ENCODE results near the gene FOXO6.
A peak's percentile ranks its signal among the peaks of the same experiment; 100 is the strongest.

FOXO6 gene

DNA sequence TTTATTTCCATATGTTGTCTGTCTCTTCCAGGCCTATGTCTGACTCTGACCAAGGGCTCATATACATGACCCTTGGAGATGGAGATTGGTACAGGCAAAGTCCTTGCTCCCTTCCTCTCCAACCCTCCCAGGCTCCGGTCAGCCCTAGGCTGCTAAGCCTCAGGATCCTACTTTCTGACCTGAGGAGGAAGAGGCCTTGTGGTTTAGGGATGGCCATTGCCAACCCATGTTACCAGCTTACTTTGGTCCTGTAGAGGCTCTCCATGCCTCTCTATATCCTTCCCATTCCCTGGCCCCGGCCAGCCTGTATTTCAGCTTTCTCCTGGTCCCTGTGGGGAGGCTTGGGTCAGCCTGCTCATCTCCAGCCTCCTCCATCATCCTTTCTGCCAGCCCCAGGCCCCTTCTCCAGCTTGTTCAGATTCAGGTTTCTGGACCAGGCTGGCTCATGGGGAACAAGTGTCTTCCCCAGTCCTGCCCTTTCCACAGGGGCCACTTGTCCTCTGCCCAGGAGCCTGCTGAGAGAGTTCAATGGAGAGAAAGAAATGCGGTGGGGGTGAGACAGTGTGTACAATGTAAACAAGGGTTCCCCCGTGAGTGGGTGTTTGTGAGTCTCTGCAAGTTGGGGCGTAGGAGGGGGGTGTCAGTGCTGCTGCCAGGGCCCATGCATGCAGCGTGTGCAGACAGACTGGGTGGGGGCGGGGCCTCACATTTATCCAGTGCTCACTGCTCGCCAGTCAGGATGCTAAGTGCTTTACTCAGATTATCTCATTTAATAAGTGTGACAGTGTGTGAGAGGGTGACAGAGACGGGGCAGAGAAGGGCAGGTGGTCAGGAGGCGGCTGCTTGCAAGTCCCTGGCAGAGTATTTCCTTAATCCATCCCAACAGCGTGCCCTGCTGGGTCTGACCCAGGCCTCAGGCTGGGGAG, 31.3 kb upstream of the FOXO6 start:
- DNase-seq, result no peak

GRCh38 chr1:41330588-41331545, 30.4 kb upstream of the FOXO6 start:
- DNase-seq, result no peak

GRCh38 chr1:41331546-41331917, 29.7 kb upstream of the FOXO6 start:
- no peak for DNase-seq

GRCh38 chr1:41332161-41332560, 29.1 kb upstream of the FOXO6 start:
- DNase-seq, result peak in 1 of 2 donors; percentile 9

DNA sequence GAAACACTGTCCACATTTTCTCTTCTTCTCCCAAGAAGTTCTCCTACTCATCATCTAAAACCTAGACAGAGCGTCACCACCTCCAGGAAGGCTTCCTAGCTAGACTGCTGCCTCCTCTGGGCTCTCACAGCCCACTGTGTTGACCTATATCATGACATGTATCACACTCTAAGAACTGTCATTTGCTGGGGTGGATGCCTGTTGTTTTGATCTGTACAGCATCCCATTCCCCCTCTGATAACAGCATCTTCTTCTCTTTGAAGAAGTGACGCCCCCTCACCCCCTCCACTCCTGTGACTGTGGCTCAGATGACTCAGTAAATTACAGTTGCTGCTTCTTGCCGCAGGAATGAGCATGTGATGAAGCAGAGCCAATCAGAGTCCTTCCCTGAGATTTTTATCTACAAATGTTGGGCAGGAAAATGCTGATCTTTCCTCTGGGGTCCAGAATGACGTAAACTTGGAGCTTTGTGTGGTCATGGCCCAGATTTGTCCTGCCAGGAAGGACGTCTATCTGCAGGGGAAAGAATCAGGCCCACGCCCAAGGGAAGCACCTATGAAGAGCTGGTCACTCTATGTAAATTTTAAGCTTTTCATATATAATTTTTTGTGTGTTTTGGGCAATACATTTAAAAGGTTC, 28.0 kb upstream of the FOXO6 start:
- DNase-seq, result peak in 1 of 2 donors; percentile 27

DNA sequence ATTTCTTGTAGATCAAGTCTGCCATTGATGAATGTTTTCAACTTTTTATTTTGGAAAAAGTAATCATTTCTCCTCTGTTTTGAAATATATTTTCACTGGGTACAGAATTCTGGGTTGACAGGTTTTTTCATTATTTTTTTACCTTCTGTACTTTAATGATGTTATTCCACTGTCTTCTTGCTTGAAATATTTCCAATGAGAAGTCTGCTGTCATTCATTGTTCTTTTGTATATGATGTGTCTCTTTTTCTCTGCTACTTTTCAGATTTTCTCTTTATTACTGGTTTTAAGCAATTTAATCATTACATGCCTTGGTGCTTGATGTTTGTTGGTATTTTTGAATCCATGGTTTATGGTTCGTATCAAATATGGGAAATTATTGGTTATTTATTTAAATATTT, 22.4 kb upstream of the FOXO6 start:
- no peak for DNase-seq

GRCh38 chr1:41340655-41341364, 20.4 kb upstream of the FOXO6 start:
- no peak for DNase-seq

DNA sequence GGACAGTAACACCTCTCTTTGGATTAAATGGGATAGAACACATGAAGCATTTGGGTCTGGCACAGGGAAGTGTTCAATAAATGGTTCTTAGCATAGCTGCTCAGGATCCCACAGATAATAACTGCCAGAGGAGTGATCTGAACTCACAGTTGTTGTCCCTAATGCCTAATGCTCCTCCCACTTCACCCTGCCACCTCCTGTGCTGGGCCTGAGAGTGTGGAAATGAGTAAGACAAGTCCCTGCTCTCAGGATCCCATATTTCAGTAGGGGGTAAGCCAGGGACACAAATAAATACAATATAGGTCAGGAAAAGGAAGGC, 19.9 kb upstream of the FOXO6 start:
- DNase-seq, result no peak

DNA sequence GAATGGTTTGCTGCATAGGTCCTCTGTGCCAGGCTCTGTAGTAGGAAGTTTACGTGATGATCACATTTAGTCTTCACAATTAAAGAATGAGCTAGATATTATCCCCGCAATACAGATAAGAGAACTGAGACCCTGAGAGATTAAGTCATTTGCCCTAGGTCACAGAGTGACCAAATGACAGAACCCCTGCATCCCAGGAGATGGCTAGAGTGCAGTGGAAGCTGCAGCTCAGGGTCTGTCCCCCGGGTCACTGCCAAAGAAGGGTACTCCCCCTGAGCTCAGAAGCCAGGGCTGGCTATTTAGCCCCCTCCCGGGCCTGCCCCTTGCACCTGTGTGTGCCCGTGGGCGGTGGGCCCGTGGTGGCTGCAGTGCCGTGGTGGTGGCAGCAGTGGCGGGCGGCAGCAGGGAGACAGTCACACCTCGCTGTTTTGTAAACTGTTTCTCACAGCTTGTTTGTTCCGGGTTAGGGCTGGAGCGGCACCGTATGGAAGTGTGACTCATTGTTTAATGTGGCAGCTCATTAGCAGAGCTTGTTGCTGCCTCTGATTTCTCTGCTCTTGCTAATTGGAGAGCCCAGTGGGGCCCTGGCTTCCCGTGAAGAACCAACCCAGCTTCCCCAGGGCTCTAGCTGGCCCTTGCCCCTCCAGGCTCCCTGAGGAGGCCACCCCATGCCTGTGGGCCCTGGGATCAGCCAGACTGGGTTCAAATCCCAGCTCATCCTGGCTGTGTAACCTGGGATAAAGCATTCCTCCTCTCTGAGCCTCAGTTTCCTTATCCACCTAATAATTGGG, 19.3 kb upstream of the FOXO6 start:
- no peak for DNase-seq

DNA sequence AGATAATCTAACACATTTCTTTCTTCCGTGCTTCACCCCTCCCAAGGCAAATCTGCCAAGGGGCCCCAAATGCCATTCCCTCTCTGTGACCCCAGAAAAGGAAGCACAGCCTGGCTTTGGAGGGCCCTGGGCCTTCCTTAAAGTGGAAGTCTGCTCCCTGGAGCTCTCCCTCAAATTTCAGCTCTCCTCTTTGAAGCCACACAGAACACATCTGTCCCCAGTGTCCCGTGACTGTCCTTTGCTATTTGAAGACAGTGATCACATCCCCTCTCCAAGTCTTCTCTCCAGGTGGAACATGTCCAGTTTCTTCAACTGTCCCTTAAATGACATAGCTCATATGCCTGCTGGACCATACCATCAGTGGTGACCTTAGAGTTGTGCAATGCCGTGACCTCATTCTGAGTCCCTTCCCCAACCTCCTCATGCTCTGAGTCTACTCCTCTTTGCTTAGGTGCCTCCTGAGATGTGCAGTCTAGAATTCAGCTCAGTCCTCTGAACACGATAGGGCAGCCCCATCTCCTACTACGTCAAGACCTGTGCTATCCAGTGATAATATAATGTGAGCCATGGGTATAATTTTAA, 18.4 kb upstream of the FOXO6 start:
- DNase-seq, result no peak

DNA sequence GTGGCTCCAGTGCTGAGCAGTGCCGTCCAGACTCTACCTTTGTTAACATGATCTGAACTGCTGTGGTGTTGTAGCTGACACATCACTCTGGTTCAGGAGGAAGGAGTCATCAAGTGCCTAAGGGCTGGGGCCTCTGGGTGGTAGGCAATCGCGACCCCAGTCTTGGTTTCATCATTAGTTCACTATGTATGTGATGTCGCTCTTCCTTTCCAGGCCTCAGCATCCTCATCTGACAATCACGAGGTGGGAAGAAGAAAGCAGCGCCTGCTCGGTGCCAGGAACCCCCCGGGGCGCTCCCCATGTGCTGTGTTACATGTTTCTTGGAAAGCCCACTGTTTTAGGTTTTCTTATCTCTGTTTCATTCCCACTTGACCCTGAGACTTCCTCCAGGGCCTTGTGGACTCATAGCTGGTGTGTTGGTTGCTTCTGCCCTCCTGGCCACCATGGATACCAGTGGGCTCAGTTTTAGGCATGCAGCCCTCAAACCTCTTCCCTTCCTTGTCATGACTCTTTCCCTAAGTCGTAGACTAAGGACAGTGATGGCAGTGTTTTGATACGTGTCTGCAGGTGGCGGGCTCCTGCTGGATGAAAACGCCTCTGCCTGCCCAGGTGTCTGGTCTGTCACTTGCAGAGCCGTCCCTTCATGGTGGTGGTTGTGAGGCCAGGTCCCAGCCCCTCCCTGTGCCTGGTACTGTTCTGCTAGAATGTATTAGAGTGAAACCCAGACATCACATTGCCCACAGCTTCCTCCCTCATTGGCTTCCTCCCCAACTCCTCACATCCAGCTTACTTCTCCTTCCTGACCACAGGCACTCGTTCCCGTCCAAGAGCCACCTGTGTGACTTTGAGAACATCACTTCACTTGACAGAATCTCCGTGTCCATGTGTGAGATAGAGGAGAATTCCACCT, 17.2 kb upstream of the FOXO6 start:
- no peak for DNase-seq

DNA sequence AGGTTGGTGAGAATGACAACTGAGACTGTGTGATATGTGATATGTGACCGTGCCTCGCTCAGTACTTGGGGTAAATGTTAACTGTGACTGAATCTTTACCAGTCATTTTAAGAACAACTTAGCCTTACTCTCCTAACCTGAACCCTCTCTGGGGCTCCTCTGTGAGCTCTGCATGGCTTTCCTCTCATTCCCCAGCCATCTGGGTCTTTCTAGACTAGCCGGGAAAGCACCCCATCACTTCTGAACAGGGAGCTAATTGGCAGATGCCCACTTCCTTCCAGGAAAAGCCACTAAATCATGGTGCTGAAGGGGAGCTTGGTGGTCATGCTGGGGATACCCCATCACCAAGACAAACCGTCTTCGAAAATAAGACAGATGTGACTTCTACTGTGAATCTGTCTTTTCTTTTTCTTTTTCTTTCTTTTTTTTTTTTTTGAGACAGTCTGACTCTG, 16.5 kb upstream of the FOXO6 start:
- no peak for DNase-seq

DNA sequence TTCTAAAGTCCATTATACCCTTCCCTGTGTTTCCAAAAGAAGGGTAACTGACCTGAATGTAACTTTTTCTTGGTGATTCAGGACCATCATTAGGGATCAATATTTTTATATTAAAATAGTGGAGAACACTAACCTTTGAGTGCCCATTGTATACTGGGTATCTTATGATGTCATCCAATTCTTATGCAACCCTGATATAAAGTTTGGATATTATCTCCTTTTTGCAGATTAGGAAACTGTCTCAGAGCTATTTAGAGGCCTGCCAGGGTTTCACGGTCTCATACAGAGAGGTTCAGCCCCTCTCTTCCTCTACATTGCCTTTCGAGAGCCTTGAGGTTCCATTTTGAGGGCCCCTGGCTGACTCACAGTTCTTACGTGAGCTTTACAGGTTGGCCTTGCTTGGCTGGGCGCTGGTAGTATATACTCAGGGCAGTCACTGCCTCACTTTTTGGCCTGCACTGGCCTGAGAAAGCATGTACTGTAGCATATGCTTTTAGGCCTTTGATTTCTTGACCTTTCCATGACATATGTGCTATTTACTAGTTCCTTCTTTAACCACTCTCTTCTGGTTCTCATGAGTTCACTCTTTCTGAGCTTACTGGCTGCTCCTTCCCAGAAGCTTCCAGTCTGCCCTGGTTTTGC, 15.7 kb upstream of the FOXO6 start:
- no peak for DNase-seq

- no peak for DNase-seq
These were observed 14.0 kb upstream of the FOXO6 start for GRCh38 chr1:41347276-41347675.

DNA sequence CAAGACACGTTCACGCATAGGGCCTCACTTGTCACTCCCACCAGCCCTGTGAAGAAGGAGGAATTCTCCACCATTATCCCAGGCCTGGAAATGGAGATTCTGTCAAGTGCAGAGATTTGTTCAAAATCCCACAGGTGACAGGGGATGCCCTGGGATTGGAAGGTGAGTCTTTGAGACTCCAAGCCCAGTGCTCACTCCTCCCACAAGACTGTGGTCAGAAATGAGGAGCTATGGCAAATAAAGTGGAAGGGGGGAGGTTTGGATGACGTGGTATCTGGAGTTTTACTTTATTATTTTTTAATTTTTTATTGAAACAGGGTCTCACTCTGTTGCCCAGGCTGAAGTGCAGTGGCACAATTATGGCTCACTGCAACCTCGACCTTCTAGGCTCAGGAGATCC, 12.8 kb upstream of the FOXO6 start:
- no peak for DNase-seq

GRCh38 chr1:41349361-41350054, 11.7 kb upstream of the FOXO6 start:
- no peak for DNase-seq

DNA sequence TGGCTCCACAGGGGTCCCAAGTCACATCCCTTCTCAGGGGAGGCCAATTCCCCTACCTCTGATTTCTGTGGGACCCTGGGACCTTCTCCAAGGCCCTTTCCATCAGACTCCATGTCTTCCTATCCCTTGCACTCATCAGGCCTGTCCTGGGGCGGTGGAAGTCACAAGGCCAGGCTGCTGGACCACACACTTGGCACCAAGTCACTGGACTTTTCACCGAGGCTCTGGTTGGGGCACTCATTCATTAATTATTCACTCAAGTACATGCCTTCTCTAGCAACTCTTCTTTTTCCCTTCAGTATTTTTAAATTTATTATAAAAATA, 11.2 kb upstream of the FOXO6 start:
- no peak for DNase-seq

- DNase-seq, result no peak
These were observed 9.7 kb upstream of the FOXO6 start for GRCh38 chr1:41351262-41352151.
